GM12872 (cell line): Measurements from ENCODE around the gene LNX2.

Experiments used
- CTCF ChIP-seq: IDR thresholded peaks from 3 replicates; pipeline ENCODE4 v1.5.1; 2011; ENCODE audit warnings: low read depth, mild to moderate bottlenecking, low read length, moderate library complexity; ENCODE audit not compliant: insufficient read depth

The LNX2 gene

GRCh38 chr13:27637289-27637626 lies 16.9 kb upstream of the LNX2 start:
- TF ChIP-seq CTCF, result no peak

- no peak for TF ChIP-seq CTCF
These were observed 16.4 kb upstream of the LNX2 start for GRCh38 chr13:27636589-27637288.

- TF ChIP-seq CTCF, result no peak
These were observed 14.9 kb upstream of the LNX2 start for GRCh38 chr13:27635266-27635665.

GRCh38 chr13:27634791-27635190 lies 14.5 kb upstream of the LNX2 start:
- no peak for TF ChIP-seq CTCF

GRCh38 chr13:27634231-27634630 lies 13.9 kb upstream of the LNX2 start:
- no peak for TF ChIP-seq CTCF

GRCh38 chr13:27632648-27633047 lies 12.3 kb upstream of the LNX2 start:
- TF ChIP-seq CTCF, result no peak

GRCh38 chr13:27632214-27632613 lies 11.9 kb upstream of the LNX2 start:
- no peak for TF ChIP-seq CTCF
